Measurements from ENCODE around the gene GGTLC2.
"Not testable (repeated sequence)": the region's sequence is repeated elsewhere in the genome, so short reads cannot be mapped to it uniquely, and the experiment has no call there.

GGTLC2 gene

DNA sequence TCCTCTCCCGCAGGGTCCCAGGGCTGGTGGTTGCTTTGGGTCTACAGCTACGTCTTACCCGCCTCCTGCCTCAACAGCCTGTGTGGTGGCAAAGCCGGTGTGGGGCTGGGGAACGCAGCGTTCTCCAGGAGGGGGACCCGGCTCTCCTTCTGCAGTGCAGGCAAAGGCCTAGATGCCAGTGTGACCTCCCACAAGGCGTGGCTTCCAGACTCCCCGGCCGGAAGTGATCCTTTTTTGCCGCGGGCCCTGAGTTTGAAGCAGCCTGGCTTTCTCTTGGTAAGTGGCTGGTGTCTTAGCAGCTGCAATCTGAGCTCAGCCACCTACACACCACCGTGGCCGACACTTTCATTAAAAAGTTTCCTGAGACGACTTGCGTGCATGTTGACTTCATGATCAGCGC, 6.1 kb upstream of the GGTLC2 start:
- DNase-seq, result not testable (repeated sequence)

DNA sequence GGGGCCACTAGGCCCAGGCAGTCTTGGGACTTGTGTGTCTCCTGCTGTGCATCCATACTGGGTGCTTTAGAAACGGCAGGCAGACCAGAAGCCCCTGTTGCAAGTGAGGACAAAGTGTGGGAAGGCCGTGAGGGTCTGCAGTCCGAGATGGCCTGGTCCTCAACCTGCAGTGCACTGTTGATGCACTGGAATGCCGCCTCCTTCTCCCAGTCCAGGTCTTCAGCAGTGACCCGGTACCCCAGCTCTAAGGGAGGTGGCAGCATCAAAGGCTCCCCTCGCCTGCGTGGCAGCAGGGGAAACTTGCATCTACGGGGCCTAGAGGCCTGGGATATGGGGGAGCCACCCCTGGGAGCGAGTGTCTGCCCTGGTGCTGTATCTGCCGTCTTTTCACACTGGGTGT, 2.2 kb upstream of the GGTLC2 start:
- DNase-seq, result not testable (repeated sequence)

DNA sequence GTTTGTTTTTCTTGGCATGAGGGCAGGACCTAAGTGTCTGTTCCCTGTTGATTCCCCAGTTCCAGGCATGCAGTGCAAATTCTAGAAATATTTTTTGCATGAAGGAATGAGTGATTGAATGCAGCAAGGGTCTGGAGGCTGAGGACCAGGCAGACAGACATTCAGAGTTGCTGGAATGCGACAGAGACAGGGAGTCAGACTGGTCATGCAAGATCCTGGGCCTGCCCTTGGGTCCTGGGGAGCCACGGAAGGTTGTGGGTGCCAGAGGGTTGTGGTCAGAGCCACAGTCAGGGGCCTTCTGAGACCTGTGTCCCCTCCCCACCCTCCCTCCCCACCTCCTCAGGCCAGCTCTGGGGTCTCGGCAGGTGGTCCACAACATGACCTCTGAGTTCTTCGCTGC, 1.6 kb downstream of the GGTLC2 start:
- DNase-seq, result not testable (repeated sequence)

DNA sequence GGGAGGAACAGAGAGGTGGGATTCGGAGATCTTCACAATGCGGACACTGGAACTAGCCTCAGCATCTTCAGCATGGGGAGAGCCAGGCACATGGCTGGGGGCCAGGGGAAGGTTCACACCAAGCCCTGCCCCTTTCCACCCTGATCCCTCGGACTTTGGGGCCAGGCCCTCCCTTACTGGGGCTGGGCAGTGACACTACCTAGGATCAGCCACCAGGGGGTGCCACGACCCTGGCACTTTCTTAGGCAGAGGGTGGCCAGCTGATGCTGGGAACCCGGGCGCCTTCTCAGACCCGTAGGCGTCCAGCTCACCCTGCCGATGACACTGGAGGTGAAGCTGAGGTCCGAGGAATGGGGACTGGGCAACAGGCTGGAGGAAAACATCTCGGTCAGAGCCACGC, 3.5 kb downstream of the GGTLC2 start:
- DNase-seq, result not testable (repeated sequence)

DNA sequence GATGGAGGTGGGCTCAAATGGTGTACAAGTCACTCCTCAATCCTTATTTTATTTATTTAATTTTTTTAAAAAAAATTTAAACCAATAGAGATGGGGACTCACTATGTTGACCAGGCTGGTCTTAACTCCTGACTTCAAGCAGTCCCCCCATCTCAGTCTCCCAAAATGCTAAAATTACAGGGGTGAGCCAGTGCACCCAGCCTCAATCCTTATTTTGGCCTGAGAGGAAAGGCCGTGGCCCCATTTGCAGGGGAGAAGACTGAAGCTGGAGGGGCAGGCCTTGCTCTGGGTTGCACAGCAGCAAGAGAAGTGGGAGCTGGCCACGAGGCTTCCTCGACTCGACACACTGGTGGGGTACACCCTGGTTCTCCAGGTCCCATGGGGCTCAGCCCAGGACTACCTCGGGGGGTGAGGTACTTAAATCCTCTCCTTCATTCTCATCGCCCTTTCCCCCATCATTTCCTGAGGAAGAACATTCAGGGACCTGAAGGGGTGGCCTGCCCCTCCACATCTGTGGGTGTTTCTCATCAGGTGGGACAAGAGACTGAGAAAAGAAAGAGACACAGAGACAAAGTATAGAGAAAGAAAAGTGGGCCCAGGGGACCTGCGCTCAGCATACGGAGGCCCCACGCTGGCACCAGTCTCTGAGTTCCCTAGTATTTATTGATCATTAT, 4.6 kb downstream of the GGTLC2 start:
- not testable (repeated sequence) for DNase-seq

DNA sequence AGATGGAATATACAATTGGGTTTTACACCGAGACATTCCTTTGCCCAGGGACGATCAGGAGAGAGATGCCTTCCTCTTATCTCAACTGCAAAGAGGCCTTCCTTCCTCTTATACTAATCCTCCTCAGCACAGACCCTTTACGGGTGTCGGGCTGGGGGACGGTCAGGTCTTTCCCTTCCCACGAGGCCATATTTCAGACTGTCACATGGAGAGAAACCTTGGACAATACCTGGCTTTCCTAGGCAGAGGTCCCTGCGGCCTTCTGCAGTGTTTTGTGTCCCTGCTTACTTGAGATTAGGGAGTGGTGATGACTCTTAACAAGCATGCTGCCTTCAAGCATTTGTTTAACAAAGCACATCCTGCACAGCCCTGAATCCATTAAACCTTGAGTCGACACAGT, 5.3 kb downstream of the GGTLC2 start:
- not testable (repeated sequence) for DNase-seq

DNA sequence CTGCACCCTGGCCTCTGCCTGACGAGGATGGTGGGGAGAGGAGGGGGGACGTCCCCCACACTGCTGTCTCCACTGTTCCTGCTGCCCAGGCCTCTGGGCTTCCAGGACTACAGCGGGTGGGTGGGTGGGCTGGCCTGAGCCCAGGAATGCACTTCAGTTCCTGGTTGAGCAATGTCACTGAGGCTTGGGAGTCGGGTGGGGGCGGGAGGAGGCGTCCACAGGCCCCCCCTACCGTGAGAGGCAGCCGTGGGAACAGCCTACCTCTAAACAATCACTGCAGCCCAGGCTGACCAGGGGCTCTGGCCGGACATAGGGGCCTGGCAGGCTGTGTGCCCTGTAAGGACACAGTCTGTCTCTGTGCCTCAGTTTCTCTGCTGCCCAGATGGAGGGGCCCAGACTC, 6.0 kb downstream of the GGTLC2 start:
- DNase-seq, result not testable (repeated sequence)

DNA sequence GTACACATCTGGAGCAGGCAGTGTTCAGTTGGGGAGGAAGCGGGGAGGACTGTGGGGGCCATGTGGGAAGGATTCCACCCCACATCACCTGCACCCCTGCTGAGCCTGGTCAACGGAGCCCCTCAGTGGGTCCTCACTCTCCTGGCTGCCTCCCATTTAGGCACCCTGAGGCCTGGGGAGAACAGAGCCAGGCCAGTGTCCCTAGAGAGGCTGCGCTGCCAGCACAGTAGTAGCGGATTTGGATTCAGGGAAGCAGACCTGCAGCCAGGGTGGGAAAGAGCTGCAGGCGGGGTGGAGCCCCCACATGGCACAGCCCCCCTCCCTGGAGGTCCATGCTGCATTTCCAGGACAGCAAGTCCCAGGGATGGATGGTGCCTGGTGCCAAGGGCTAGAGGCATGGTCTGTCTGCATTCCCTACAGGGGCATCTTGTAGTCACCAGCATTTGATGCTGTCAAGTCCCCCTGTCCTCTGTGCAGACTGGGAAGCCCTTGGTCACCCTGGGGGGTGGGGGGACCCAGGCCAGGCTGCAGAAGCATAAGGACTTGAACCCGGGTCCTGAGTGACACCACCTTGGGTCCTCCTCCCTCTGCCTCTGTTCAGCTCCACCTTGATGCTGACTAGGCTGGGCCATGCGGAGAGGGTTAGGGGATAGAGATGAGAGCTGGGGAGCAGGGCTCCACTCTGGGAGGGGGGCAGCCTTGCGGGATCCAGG, 6.5 kb downstream of the GGTLC2 start:
- not testable (repeated sequence) for DNase-seq

DNA sequence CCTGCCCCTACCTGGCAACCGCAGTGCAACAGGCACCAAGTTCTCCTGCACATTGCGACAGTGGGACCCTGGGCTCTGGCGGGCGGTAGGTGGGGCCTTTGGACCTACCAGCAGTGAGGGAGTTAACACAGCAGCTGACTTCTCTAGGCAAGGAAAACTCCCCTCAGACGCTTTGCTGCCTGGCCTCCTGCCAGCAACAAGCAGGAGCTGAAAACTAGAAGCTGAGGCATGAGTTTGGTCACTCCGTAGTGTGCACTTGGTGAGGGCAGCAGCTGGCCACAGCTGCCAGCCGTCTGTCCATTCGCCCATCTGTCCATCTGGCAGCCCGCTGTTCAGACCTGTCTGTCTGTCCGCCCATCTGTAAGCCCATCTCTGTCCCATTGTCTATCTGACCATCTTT, 7.2 kb downstream of the GGTLC2 start:
- not testable (repeated sequence) for DNase-seq

DNA sequence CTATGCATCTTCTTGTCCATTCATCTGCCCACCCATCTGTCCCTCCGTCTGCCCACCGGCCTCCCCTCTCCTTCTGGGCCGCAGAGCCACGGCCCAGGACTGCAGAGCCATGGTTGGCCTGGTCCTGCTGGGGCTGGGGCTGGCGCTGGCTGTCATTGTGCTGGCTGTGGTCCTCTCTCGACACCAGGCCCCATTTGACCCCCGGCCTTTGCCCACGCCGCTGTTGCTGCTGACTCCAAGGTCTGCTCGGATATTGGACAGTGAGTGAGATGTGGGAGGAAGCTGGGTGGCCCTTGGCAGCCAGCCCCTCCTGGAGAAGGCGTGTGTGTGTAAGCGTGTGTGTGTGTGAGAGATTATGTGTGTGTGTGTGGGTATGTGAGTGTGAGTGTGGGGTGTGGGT, 7.7 kb downstream of the GGTLC2 start:
- not testable (repeated sequence) for DNase-seq

DNA sequence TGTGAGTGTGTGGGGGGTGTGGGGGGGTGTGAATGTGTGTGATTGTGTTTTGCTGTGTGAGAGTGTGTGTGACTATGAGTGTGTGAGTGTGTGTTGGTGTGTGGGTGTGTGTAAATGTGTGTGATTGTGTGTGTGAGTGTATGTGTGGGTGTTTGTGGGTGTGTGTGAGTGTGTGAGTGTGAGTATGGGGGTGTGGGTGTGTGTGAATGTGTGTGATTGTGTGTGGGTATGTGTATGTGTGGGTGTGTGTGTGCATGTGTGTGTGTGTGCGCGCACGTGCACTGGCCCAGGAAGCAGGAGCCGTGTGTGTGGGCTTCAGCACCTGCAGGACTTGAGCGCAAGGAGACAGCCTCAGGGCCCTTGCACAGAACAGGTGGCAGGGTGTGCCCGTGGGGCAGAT, 8.2 kb downstream of the GGTLC2 start:
- DNase-seq, result not testable (repeated sequence)

DNA sequence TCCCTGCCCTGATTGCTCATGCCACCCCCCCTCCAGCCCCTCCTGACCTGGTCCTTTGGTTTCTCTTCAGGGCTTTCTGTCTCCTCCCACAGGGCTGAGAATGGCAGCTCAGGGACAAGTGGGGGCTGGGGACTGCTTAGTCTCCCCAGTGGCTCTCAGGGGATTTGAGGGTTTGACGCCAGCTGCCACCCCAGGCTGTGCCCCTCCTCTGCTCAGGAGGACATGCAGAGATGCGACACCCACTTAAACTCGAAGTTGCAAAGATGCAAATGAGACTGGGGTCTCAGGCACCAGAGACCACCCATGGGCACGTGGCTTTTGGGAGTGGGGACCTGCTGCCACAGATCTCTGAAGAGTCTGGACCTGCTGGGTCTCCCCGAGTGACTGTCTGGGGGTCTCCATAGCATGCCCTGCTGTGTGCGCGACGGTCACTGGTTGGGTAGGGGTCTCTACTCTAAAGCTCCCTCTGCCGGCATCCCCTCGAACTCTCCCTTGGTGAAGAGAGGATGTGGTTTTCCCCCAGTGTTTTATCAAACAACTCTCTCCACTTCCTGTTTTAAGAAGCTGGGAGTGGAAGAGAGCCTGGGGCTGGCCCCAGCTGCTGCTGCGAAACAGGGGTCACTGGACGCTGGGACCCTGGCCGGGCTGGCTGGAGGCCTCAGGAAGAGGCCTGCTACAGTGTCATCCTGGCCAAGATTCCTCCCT, 9.4 kb downstream of the GGTLC2 start:
- not testable (repeated sequence) for DNase-seq

DNA sequence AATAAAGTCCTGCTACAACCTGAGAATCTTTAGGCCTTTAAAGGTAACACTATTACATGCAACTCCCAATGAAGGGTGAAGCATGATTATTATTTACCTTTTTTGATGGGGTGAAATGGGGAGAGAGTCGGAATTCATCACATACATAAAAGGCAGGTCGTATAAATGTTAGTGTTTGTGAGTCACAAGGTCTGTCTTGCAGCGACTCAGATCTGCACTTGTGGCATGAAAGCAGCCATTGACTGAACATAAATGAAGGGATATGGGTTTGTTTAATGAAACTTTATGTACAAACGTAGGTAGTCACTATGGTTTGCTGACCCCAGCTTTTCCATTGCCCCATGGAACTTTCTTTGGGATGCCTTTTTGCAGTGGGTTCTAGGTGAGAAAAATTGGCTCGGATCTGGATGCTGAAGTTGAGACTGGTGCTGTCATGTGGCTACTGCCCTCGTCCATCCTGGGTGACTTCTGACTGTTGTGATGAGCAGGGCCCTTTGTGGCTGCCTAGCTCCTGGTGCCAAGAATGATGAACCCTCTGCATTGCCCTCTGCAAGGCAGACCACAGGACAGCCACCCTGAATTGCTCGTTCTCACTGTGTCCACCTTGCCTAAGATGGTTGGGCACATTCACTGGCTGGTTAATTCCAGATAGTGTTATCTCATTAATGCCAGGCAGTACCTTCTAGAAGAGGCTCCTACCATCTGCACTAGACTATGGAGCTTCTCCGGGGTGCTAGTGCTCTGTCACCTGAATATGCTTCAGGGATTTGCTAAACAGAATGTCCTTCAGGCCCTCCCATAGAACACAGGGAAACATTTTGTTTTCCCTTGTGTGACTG, 11.3 kb downstream of the GGTLC2 start:
- no peak for DNase-seq

DNA sequence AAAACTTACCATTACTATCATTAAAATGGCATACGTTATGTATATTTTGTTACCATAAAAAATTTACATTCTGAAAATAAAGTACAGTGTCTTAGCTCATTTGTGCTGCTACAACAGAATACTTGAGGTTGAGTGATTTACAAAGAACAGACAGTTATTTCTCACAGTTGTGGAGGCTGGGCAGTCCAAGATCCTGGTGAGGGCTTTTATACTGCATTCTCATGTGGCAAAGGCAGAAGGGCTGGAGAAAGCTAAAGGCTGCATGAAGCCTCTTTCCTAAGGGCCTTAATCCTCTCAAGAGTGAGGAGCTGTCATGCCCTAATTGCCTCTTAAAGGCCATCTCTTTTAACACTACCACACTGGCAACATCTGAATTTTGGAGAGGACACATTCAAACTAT, 13.3 kb downstream of the GGTLC2 start:
- no peak for DNase-seq

DNA sequence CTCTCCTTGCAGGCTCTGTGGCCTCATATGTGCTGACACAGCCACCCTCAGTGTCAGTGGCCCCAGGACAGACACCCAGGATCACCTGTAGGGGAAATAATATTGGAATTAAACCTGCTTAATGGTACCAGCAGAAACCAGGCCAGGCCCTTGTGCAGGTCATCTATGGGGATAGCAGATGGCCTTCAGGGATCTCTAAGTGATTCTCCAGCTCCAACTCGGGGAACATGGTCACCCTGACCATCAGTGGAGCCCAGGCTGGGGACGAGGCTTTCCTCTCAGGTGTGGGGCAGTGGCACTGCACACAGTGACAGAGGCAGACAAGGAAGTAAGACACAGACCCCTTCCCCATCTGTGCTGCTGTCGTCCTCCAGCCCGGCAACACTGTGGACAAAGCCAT, 16.9 kb downstream of the GGTLC2 start:
- DNase-seq, result no peak

DNA sequence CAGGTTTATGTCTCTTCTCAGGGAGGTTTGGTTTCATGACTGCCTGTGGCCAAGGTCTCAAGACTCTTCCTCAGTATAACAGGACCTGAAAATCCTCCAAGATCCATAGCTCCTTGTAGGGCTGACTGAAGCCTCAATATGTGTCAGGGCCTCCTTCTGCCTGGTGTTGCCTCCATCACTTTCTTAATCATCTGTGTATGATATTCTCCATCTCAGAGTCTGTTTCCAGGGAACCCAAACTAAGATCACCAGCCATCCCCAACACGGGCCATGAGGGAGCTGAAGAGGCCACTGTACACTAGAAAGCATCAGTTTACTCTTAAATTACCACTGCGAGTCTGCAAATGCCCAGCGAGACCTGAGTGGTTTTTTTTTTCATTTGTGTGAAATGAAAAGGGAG, 17.7 kb downstream of the GGTLC2 start:
- no peak for DNase-seq

DNA sequence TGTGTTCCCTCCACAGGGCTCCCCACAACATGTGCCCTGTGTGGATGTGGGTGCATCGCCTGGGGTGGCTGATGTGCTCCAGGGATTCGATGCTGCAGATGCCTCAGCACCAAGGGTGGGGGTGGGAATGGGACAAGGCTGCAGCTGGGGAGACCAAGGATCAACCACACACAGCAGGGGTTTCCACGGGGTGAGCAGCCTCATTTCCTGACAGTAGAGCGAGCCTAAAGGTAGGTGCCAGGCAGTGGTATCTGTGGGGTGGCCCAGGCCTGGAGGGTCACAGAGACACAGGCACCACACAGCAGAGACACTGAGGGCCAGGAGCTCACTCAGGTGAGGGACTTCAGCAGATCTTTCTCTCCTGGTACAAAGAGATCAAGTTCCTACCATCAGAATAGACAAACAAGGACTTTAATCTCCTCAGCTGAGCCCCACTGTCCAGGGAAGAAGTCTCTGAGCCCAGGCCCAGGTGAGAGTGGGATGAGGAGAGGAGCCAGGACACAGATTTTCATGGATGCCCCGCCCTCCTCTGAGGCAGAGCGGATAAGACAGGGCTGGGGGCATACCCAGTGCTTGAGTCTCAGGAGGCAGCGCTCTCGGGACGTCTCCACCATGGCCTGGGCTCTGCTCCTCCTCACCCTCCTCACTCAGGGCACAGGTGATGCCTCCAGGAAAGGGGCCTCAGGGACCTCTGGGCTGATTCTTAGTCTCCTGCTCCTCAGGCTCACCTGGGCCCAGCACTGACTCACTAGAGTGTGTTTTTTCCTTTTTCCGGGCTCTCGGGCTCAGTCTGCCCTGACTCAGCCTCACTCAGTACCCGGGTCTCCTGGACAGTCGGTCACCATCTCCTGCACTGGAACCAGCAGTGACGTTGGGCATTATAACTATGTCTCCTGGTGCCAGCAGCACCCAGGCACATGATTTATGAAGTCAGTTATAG, 19.7 kb downstream of the GGTLC2 start:
- DNase-seq, result no peak

DNA sequence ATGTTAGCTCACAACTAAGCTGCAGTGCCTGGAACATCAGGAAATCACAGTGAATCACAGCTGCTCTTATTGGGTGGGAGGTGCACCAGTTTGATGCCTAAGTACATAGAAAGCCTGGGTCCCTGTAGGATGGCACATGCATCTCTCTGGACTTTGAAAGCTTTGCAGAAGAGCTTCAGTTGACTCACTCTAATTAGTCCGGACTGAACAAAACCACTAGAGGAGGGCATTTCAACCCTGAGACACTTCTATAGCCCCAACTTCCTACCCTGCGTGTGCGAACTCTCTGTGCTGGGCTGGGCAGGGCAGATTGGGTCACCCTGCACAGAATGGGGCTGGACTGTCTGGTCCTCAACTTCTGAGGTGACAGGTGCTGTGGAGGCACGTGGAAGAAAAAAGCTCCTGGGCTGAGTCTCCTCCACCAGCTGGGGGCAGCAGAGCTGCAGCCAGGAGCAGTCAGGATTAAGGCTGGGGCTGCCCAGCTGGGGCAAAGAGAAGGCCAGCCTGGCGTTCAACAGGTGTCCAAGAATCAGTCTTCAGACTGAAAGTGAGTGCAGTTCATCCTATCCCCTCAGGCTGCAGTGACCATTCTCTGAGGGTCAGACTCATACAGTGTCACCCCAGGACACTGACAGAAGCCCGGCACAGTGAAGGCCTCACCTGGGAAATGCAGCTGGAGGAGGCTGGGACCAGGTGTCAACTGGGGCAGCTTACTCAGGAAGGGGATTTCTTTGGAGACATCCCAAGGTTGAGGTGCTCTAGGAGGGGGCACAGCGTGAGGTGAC, 22.1 kb downstream of the GGTLC2 start:
- DNase-seq, result no peak

DNA sequence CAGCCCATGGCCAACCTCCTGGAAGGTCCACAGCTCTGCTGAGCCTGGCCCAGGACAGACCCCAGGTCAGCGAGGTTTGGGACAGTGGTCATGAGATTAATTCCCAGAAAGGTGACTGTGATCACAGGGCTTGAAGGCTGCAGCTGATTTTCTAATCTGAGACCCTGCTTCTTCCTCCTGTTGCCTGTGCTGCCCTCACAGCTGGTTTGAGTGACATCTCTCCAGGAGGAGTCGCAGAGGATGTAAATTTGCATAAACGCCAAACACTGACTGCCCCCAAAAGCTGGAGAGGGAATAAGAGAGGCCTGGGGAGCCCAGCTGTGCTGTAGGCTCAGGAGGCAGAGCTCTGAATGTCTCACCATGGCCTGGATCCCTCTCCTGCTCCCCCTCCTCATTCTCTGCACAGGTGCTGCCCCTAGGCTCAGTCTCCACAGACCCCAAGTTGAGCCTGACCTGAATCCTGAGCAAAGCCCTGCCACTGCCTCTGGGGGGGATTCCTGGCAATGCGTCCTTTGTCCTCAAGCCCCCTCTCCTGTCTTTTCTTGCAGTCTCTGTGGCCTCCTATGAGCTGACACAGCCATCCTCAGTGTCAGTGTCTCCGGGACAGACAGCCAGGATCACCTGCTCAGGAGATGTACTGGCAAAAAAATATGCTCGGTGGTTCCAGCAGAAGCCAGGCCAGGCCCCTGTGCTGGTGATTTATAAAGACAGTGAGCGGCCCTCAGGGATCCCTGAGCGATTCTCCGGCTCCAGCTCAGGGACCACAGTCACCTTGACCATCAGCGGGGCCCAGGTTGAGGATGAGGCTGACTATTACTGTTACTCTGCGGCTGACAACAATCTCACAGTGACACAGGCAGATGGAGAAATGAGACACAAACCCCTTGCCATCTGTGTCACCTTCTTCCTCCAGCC, 23.8 kb downstream of the GGTLC2 start:
- DNase-seq, result no peak

DNA sequence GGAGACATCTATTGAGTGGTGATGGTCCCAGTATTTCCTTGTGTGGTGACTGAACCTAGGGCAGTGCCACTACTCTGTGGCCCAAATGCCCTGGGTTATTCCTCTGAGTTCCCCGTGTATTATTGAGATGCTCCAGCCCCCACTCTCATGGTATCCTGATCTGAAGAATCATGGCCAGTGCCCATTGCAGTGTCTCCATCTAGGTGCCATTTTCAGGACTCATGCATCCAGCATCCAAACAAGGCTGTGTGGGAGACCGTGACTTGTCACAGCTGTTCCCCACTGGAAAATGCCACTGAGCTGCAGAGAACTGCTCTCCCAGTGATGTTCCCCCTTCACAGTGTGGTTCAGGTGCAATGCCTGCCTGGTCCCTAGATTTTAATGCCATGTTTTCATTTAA, 24.7 kb downstream of the GGTLC2 start:
- no peak for DNase-seq

Measured in NCI-H1092 (cell line).